Activated effector memory CD4-positive, alpha-beta T cell treated with anti-CD3 and anti-CD28 coated beads, Interleukin-2, amount 50 U/mL, for 16 hours (primary cell): ENCODE measurements around the gene SLC49A3.
"Not testable (repeated sequence)": the region's sequence is repeated elsewhere in the genome, so short reads cannot be mapped to it uniquely, and the experiment has no call there.

Experiments used
- DNase-seq: peaks from one replicate; pipeline ENCODE4 v3.0.0-alpha.2; 2020

The SLC49A3 gene

DNA sequence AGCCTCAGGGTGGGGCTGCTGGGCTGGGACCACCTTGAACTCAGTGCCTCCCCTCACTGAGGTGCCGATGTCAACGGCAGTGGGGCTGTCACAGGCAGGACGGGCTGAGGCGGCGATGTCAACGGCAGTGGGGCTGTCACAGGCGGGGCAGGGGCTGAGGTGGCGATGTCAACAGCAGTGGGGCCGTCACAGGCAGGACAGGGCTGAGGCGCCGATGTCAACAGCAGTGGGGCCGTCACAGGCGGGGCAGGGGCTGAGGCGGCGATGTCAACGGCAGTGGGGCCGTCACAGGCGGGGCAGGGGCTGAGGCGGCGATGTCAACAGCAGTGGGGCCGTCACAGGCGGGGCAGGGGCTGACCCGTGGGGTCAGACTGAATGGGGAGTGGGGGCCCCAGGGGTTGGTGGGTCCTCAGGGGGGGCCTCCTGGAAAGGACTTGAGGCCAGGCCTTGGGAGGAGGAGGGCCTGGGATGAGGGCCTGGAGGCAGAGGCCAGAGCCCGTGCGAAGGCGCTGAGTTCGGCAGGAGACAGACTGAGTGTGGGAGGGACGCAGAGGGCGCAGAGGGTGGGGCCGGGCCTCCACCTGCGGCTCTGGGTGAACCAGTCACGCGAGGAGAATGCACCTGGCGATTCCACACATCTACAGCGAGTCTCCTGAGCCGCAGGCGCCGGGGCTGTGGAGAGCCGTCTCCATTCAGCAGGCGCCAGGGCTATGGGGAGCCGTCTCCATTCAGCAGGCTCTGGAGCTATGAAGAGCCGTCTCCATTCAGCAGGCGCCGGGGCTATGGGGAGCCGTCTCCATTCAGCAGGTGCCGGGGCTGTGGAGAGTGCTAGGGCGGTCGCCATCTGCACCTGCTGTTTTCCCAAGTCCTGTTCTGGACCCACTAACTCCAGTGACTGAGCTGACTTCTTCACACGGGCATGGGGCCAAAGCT, 37.7 kb downstream of the SLC49A3 start:
- no peak for DNase-seq

DNA sequence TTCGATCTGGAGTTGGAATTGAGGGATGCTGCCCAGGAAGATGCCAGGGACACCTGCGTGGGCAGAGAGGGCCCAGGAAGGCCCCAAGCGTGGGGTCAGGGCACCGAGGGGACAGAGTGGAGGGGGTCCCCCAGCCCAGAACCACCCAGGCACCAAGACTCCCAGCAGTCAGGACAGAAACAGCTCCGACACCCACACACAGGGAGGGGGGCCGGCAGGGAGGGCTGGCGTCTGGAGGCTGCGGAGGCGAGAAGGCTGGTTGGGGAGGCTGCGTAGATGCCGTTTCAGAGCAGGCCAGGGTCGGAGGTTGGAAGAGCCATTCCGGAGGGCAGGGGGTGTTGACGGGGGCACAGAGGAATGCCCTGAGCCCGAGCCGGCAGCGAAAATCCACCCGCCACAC, 38.5 kb downstream of the SLC49A3 start:
- no peak for DNase-seq

DNA sequence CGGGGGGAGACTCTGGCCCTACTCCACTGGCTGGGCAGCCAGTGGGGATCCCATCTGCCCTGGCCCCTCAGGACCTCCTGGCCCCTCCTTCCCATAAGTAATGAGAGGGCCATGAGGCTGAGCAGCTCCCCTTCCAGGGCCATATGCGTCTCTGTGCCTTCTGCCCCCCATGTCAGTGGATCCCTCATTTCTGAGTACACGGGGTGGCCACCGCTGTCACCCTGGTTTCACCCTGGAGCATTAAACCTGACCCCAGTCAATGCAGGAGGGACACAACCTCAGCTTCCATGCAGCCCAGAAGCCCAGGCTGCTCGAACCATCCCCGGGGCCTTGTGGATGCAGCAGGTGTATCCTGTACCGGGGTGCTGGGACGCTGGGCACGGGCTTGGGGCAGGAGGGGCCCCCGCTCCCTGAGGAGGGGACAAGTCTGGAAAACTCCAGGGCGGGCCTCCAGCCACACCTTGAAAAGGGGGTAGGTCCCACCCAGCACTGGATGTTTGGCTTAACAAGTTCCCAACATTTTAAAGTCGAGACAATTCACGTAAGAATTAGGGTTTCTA, 39.1 kb downstream of the SLC49A3 start:
- no peak for DNase-seq

DNA sequence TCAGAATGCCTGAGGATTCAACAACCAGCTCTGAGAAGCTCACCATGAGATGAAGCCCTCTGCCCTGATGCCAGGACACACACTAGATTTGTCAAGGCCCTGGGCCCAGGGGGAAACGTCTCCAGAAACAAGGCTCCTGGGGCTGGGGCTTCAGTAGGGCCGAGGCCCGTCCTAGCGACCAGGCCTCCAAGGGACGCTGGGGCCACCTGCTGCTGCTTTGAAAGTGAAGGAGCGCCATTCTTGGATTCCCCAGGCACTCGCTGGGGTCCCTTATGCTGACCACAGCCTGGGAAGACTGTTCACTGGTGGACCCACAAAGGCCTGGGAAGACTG, 39.7 kb downstream of the SLC49A3 start:
- DNase-seq, result no peak

DNA sequence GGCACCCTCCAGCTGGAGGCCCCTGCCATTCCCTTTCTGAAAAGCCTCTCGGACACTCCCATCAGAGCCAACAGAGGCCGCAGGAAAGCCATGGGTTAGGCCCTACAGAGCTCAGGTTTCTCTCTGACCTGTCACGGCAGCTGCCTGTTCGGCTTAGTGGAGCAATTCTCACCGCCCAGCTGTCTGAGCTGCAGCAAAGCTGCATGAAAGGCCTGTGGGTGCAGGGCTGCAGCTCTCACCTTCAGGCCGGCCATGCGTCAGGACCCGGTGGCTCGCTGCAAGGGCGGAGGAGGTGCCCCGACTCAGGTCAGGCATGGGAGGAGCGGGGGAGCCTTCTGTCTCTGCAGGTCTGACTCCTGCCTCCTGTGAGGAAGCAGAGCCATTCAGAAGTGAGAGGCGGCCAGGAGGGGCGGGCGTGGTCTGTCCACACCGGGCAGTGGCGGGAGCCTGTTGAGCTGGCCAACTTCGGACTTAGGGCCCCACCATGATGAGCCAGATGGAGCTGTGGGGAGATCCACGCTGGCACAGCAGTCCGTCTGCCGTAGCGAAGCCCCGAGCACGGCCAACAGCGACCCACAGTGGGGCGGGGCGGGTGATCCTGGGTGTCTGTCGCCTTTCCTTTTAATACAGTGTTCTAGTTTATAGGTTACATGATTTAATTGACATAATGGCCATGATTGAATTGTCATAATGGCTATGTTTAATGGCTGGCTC, 40.2 kb downstream of the SLC49A3 start:
- DNase-seq, result no peak

DNA sequence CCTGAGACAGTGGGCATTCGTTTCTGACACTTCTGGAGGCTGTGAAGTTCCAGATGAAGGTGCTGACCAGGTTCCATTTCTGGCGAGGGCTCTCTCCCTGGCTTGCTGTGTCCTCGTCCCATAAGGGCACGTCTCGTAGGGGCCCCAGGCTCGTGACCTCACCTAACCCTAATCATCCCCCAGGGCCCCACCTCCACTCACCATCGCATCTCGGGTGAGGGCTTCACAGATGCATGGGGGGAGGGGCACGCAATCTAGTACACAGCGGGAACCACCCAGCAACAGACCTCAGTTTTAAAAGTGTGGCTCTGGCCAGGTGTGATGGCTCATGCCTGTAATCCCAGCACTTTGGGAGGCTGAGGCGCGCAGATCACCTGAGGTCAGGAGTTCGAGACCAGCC, 41.5 kb downstream of the SLC49A3 start:
- DNase-seq, result no peak

DNA sequence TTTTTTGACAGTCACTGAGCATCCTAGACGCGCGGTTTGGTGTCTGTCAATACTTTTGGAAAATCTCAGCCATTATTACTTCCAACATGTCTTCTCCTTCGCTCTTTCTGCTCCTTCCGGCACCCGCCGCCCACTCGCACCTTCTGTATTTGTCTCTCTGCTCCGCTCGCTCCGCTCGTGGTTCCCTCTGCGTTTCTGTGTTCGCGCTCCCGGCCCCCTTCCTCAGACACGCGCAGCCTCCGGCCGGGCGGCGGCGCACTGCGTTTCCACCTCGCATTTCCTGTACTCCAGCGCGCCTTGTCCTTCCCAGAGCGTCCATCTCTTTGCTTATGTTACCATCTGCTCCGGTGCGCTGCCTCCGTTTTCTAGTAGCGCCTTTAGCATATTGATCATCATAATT, 42.5 kb downstream of the SLC49A3 start:
- DNase-seq, result no peak

DNA sequence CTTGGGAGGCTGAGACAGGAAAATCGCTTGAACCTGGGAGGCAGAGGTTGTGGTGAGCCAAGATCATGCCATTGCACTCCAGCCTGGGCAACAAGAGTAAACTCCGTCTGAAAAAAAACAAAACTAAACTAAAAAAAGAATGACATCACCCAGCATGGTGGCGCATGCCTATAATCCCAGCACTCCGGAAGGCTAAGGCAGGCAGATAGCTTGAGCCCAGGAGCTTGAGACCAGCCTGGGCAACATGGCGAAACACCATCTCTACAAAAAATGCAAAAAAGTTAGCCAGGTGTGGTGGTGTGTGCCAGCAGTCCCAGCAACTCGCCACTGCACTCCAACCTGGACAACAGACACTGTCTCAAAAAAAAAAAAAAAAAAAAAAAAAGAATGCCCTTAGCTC, 46.6 kb downstream of the SLC49A3 start:
- not testable (repeated sequence) for DNase-seq

DNA sequence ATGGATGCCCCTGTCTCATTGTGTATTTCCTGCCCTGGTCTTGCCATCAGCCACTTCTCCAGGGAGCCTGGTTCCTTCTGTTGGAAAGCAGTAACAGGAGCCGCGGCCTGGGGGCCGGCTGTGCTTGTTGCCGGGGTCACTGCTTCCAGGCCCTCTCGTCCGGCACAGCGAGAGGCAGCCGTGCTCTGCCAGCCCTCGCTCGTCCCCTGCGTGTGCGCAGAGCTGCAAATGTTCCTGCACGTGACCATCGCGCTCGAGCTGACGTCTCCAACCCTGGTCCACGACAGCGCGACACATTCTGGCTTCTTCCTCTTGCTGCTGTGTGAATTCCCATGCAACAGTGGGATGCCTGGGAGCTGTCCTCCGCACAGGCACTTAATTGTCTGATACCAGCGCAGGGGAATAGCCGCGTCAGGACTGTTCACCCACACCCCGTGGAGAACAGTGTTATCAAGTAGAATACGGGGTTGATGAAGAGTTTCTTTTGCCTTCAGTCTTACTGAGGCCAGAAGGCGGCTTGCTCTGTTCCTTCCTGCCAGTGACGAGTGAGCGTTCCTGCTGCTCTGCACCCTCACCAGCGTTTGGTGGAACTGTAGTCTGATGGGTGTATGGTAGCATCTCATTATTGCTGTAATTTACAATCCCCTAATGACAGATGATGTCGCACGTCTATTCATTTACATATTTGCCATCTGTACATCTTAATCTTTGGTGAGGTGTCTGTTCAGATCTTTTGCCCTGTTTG, 51.2 kb downstream of the SLC49A3 start:
- peak; percentile 46 for DNase-seq

DNA sequence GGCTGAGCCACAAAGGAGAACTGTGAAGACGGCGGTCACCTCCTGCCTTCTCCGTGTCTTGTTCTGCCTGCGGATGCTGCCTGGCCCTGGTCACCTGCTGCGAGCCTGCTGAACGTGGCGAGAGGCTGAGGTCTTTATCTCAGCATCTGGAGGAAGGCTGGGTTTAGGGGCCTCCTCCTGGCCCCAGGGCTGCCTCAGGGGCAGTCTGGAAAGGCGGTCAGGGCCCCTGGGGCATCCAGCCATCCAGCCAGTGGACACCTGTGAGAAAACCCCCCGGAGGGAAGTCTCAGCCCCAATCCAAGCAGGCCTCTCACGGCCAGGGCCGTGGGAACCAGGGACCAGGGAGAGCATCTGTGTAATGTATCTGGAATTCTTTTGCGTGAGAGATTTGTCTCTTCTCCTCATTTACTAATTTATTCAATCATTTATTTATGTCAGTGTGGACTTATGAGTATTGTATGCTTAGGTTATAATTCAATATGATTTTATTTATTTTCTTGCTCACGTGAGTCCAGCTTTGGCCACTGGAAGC, 52.3 kb downstream of the SLC49A3 start:
- DNase-seq, result peak; percentile 48

DNA sequence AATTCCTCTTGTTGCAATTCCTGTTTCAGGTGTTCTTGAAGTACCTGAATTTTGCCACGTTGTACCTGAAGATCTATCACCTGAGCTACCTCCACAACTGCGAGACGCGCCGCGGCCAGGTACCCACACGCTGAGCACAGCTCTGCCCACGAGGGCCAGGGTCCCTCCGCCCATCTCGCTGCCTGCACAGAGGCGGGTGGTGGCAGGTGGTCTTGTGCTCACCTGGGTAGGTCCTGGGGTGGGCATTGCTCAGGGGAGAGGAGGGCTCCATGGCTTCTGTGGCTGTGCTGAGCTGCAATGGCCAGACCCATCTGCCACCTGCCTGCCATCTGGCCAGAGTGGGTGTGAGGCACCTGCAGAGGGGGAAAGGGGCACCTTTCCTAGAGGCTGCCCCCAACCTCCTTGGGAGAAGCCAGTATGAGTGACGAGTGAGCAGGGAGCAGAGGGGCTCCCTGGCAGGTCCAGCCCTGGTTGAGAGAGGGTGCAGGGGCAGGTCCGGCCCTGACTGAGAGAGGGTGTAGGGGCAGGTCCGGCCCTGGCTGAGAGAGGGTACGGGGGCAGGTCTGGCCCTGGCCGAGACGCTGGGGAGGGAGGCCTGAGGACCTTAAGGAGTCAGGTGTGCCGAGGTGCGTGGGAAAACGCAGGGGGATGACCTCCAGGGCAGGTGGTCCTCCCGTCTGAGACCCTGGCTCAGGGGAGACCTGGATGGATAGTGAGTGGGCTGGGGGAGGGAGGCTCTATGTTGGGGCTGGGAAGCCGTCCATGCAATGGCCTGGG, 52.9 kb downstream of the SLC49A3 start:
- DNase-seq, result peak; percentile 58

DNA sequence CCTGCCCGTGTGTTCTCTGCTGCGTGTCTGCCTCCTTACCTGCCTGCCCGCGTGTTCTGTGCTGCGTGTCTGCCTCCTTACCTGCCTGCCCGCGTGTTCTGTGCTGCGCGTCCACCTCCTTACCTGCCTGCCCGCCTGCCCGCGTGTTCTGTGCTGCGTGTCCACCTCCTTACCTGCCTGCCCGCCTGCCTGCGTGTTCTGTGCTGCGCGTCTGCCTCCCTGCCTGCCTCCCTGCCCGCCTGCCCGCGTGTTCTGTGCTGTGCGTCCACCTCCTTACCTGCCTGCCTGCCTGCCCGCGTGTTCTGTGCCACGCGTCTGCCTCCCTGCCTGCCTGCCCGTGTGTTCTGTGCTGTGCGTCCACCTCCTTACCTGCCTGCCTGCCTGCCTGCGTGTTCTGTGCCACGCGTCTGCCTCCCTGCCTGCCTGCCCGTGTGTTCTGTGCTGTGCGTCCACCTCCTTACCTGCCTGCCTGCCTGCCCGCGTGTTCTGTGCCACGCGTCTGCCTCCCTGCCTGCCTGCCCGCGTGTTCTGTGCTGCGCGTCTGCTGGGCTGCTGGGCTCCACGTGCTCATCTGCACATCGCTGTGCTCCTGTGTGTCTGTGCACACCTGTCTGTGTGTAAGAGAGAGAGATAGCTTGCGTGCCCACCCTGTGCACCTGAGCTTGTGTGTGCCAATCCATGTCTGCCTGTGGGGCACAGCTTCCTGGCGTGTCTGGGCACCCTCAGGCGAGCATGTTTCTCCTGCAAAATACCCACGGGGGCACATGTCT, 53.7 kb downstream of the SLC49A3 start:
- DNase-seq, result peak; percentile 45

DNA sequence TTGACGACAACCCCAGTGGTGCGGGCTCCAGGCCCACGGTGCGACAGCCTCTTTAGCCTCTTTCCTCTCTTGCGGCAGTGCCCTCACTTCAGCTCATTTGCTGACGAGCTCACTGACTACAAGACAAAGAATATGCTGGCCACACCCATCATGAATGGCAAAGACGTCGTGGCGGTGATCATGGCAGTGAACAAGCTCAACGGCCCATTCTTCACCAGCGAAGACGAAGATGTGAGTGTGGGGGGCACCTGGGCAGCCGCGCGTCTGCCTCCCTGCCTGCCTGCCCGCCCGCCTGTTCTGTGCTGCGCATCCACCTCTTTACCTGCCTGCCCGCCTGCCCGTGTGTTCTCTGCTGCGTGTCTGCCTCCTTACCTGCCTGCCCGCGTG, 54.4 kb downstream of the SLC49A3 start:
- DNase-seq, result peak; percentile 47

DNA sequence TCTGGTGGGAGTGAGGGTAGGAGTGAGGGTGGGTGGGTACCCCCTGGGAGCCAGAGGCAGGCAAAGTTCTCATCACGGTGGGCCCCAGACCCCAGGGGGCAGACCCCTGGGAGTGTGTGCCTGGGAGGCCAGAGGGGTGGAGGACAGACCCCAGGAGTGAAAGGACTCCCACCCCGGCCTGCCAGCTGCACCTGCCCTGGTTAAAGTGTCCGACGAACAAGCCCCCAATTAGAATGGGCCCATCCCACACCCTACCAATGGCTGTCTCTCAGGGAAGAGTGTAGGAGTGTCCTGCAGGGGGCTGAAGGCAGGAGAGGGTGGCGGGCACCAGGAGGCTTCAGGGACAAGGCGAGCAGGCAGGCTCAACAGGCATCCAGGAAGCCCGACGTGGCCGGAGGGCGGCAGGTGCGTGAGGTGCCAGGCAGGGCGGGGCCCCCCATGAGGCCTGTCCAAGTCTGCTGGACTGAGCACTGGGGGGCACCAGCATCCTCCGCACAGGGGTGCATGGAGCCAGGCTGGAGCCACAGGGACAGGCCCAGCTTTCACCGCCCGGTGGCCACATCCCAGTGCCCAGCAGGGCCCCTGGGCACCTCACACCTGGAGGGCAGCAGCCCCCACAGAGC, 54.9 kb downstream of the SLC49A3 start:
- peak; percentile 51 for DNase-seq

DNA sequence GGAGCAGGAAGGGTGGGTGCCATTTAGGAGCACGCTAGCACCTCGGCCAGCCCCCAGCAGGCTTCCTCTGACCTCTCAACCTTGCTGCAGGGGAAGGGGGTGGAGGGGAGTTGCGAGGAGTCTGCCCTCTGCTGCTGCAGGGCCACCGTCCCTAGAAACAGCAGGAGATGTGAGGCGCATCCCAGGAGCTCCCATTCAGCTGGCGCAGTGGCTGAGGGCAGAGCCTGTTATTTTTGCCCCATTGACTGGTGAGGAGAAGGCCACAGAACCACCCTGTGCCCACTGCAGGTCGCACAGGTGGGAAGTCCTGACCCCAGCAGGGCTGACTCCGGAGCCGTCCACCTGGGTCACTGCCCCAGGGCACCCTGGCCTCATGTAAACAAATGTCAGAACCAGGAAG, 55.5 kb downstream of the SLC49A3 start:
- DNase-seq, result peak; percentile 33

DNA sequence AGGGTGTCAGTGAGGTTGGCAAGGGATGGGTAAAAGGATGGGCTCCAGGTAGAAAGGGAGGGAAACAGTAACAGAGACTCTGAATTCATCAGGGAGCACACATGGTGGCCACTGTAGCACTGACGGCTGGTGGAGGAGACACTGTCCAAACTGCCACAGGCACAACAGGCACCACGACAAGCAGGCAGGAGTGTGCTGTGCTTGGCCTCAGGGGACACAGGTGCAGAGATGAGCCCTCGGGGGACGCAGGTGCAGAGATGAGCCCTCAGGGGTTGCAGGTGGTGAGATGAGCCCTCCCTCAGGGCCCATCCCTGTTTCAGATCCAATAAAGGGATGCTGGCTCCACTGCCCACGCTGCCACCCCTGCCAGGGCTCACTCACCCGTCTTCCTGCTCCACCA, 56.0 kb downstream of the SLC49A3 start:
- no peak for DNase-seq

DNA sequence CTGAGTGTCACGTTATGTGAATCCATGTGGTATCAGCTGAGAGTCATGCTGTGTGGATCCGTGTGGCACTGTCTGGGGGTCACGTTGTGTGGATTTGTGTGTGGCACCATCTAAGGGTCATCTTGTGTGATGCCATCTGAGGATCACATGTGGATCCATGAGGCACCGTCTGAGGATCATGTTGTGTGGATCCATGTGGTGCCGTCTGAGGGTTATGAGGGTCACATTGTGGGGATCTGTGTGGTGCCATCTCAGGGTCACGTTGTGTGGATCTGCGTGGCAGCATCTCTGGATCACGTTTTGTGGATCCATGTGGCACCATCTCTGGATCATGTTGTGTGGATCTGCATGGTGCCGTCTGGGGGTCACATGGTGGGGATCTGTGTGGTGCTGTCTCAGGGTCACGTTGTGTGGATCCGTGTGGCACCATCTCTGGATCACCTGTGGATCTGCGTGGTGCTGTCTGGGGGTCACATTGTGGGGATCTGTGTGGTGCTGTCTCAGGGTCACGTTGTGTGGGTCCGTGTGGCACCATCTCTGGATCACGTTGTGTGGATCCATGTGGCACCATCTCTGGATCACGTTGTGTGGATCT, 56.7 kb downstream of the SLC49A3 start:
- DNase-seq, result peak; percentile 43
